Ovary (tissue), 9 donors: ENCODE data around the gene MUC12. TPM values are rescaled to one million over a fixed set of nuclear protein-coding genes. Genes with fewer than 3 reads are reported as not detected.

ENCODE experiments used
- DNase-seq, 5 donors: peaks; one replicate each; pipeline ENCODE4 v3.0.0-alpha.2; 2019 to 2020
- H3K27ac ChIP-seq, 2 donors: fragments of 200-600 bp; one replicate each; pipeline versions ENCODE4 v1.5.1 to v1.8.0; 2019 to 2022
- H3K27me3 ChIP-seq: fragments of 200-600 bp; one replicate; pipeline ENCODE4 v1.8.0; 2022
- H3K36me3 ChIP-seq: fragments of 200-600 bp; sonication (generic); one replicate; pipeline ENCODE4 v1.5.1; 2019
- H3K4me1 ChIP-seq: one replicate; pipeline ENCODE4 v1.8.1; 2013; ENCODE audit warnings: mild to moderate bottlenecking, moderate library complexity; ENCODE audit not compliant: insufficient read depth
- H3K4me3 ChIP-seq: fragments of 200-600 bp; sonication (generic); one replicate; pipeline ENCODE4 v1.5.1; 2017
- H3K9me3 ChIP-seq, 2 donors: fragments of 200-600 bp in 1 of 2; sonication (generic) in 1 of 2; one replicate each; pipeline versions ENCODE4 v1.5.1 to v1.8.1; 2013 to 2019; ENCODE audit warnings: mild to moderate bottlenecking in 1 of 2, moderate library complexity in 1 of 2
- EP300 ChIP-seq: sonication (generic); formaldehyde crosslinking; IDR thresholded peaks from one replicate; pipeline ENCODE4 v1.6.1; 2017; ENCODE audit warnings: antibody characterized with exemption
- POLR2A ChIP-seq: fragments of 450-650 bp; IDR thresholded peaks from one replicate; pipeline ENCODE4 v1.6.1; 2017; ENCODE audit warnings: antibody characterized with exemption, mild to moderate bottlenecking, moderate library complexity
- WGBS, 3 donors: extraction: QIAGEN DNeasy Blood & Tissue Kit in 1 of 3; methylation state at CpG; one replicate each; pipeline versions ENCODE4 v1.1.5 to v1.1.7; 2013 to 2017; 5-methylcytosine and 5-hydroxymethylcytosine counted together
- intact Hi-C, 4 donors: fragments of 100-400 bp; cut with DNase I; formaldehyde crosslinking; loops; one replicate each; pipeline versions ENCODE4 v1.11.0 to v1.15.1; 2022 to 2023
- polyA plus RNA-seq, 2 donors: library from polyadenylated mRNA; stranded (reverse); fragments of 200-250 nt in 1 of 2; fragments of 350-450 nt in 1 of 2; fragmentation: Illumina TruSeq in 1 of 2; extraction: RNeasy Lipid Tissue Mini Kit (QIAGEN cat#74804) in 1 of 2; gene quantifications; one replicate each; pipeline ENCODE4 v1.2.3, GENCODE V29; 2013 to 2014
- small RNA-seq: library from RNA; depleted of rRNA; stranded (forward); fragments of <200 nt; gene quantifications from one replicate; pipeline ENCODE3, GENCODE V24; 2016
- total RNA-seq, 7 donors: library from RNA; depleted of rRNA in 2 of 7; stranded (reverse); fragments of >200 nt in 2 of 7; fragmentation: NEBNext Ultra II Directional in 3 of 7; extraction: Animal tissue kit (Norgen Biotek cat#: 25700) in 3 of 7; gene quantifications; one replicate each; pipeline versions ENCODE4 v1.1.0 to v1.2.4, GENCODE V29; 2016 to 2023
- TF ChIP-seq, protein P1 (sequence below), 3 donors: fragments of 450-650 bp in 2 of 3; fragments of 200-600 bp in 1 of 3; IDR thresholded peaks; one replicate each; pipeline versions ENCODE4 v1.5.1 to v1.8.0; 2016 to 2022; ENCODE audit warnings: antibody characterized with exemption in 3 of 3, mild to moderate bottlenecking in 1 of 3
- donor health status: DM: no; HTN: no; CAD: no; lungs with moderate emphysema.
- donor health status: DM: no; HTN: no; CAD: no.
- donor health status: Bipolar disorder and iron deficiency.
- donor health status: DM: yes; HTN: yes; CAD: no.
- donor health status: DM: no; HTN: no; CAD: no.
- donor health status: DM: yes; HTN: yes; CAD: no.

MUC12 gene
- total and polyA plus RNA-seq, 9 donors = 0.22 to 2.2 (median 0.62) TPM; not detected in 2

DNA sequence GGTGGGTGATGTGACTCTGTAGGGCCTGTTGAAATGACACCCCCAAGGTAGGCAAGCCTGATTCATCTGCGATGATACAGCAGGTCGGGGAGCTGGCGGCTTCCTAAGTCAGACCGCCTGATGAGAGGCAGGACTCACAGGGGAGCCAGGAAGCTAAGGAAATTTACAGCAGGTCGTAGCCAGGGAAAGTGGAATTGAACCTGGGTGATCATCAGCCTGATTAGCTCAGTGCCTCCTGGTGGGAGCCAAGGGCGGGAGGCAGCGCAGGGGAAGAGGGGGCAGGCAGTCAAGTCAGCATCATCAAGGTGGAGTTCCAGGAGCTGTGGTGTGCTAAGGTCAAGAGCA is 97.4 kb downstream of the MUC12 start:
- no peaks in the 10 kb centered on the region for H3K36me3 ChIP-seq
- H3K27me3 ChIP-seq = no peaks in the 10 kb centered on the region
- peak in 1 of 5 donors; percentile 22 for DNase-seq
- TF ChIP-seq POLR2A (no peak), EP300 (no peak)
- TF ChIP-seq, protein P1, sequence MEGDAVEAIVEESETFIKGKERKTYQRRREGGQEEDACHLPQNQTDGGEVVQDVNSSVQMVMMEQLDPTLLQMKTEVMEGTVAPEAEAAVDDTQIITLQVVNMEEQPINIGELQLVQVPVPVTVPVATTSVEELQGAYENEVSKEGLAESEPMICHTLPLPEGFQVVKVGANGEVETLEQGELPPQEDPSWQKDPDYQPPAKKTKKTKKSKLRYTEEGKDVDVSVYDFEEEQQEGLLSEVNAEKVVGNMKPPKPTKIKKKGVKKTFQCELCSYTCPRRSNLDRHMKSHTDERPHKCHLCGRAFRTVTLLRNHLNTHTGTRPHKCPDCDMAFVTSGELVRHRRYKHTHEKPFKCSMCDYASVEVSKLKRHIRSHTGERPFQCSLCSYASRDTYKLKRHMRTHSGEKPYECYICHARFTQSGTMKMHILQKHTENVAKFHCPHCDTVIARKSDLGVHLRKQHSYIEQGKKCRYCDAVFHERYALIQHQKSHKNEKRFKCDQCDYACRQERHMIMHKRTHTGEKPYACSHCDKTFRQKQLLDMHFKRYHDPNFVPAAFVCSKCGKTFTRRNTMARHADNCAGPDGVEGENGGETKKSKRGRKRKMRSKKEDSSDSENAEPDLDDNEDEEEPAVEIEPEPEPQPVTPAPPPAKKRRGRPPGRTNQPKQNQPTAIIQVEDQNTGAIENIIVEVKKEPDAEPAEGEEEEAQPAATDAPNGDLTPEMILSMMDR (IDR thresholded peaks at IDR 0.05) = no peak
- H3K4me3 ChIP-seq = no peak overlapping the region
- H3K4me1 ChIP-seq = no peaks in the 10 kb centered on the region
- WGBS, 3 donors = 48 to 62% (median 57%) methylated on average over 7 of the region's 7 CpGs
- no peaks in the 10 kb centered on the region for H3K9me3 ChIP-seq
- no peak overlapping the region for H3K27ac ChIP-seq
- intact Hi-C loops = loop anchor here in 1 of 4 donors (10.0 kb wide), 1 partner anchor 272 kb away; no protein-coding TSS in a partner anchor

DNA sequence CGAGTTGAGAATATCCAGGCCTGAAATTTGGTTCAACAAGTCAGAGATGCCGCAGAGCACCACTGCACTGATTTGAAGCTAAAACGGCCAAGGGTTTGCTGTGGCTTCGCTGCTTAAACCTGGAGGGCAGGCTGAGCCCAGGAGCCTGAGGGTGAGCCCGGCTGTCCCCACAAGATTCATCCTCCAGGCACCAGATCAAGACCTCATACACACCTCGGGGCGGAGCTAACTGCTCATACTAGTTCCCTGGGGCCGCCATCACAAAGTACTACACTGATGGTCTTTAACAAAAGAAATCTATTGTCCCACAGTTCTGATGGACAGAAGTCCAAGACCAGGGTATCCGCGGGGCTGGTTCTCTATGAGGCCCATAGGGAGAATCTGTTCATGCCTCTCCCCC is 99.0 kb downstream of the MUC12 start:
- 82 to 91% (median 88%) methylated on average over 10 of the region's 10 CpGs for WGBS, 3 donors
- intact Hi-C loops = loop anchor here in 1 of 4 donors (10.0 kb wide), 1 partner anchor 274 kb away; no protein-coding TSS in a partner anchor
- peak in 1 of 5 donors; percentile 13 for DNase-seq

More for the DNA sequence above, 99.0 kb downstream of the MUC12 start:
- no peaks in the 10 kb centered on the region for H3K9me3 ChIP-seq
- no peaks in the 10 kb centered on the region for H3K4me1 ChIP-seq
- no peaks in the 10 kb centered on the region for H3K27me3 ChIP-seq
- H3K36me3 ChIP-seq = no peaks in the 10 kb centered on the region
- H3K27ac ChIP-seq = no peak overlapping the region
- TF ChIP-seq EP300 (no peak), POLR2A (no peak)
- TF ChIP-seq, protein P1 (IDR thresholded peaks at IDR 0.05) = no peak
- no peak overlapping the region for H3K4me3 ChIP-seq

Small RNA genes lying within 50 kb of the gene (small RNA-seq; reads per million reads assigned to genes)
- not detected for gene RPS29P15

Other genes starting within 250 kb of the MUC12 start
- gene EPO, start 249.1 kb upstream of the MUC12 start, total RNA-seq = under 1 TPM in 2 of 7 donors, not detected in 5; 0.20 to 0.25 TPM
- gene EPO, start 249.1 kb upstream of the MUC12 start, polyA plus RNA-seq = under 1 TPM in 1 of 2 donors, not detected in 1; 0.05 TPM
- gene ZAN, start 236.0 kb upstream of the MUC12 start, total RNA-seq = not detected
- not detected for gene ZAN, start 236.0 kb upstream of the MUC12 start, polyA plus RNA-seq
- gene EPHB4, start 142.0 kb upstream of the MUC12 start, total RNA-seq = 100 to 1,000 TPM in 3 of 7 donors, 10 to 100 TPM in 4; 31.0 to 119 (median 89.8) TPM
- 10 to 100 TPM; 24.4 to 38.2 TPM for gene EPHB4, start 142.0 kb upstream of the MUC12 start, polyA plus RNA-seq
- gene SLC12A9, start 116.9 kb upstream of the MUC12 start, total RNA-seq = 10 to 100 TPM; 10.1 to 31.8 (median 26.9) TPM
- 10 to 100 TPM in 1 of 2 donors, 1 to 10 TPM in 1; 4.7 to 20.9 TPM for gene SLC12A9, start 116.9 kb upstream of the MUC12 start, polyA plus RNA-seq
- 10 to 100 TPM; 42.9 to 98.8 (median 82.0) TPM for gene TRIP6, start 102.2 kb upstream of the MUC12 start, total RNA-seq
- 10 to 100 TPM; 17.3 to 72.5 TPM for gene TRIP6, start 102.2 kb upstream of the MUC12 start, polyA plus RNA-seq
- gene SRRT, start 94.5 kb upstream of the MUC12 start, total RNA-seq = 100 to 1,000 TPM in 5 of 7 donors, 10 to 100 TPM in 2; 74.2 to 191 (median 149) TPM
- 100 to 1,000 TPM in 1 of 2 donors, 10 to 100 TPM in 1; 45.8 to 111 TPM for gene SRRT, start 94.5 kb upstream of the MUC12 start, polyA plus RNA-seq
- gene UFSP1, start 79.8 kb upstream of the MUC12 start, total RNA-seq = 1 to 10 TPM; 2.9 to 7.9 (median 4.7) TPM
- 1 to 10 TPM in 1 of 2 donors, under 1 TPM in 1; 0.38 to 1.8 TPM for gene UFSP1, start 79.8 kb upstream of the MUC12 start, polyA plus RNA-seq
- gene ACHE, start 73.7 kb upstream of the MUC12 start, total RNA-seq = 10 to 100 TPM in 2 of 7 donors, 1 to 10 TPM in 4, under 1 TPM in 1; 0.48 to 15.3 (median 4.9) TPM
- gene ACHE, start 73.7 kb upstream of the MUC12 start, polyA plus RNA-seq = 1 to 10 TPM in 1 of 2 donors, under 1 TPM in 1; 0.37 to 1.8 TPM
- under 1 TPM in 2 of 7 donors, not detected in 5; 0.36 to 0.72 TPM for gene MUC3A, start 20.0 kb upstream of the MUC12 start, total RNA-seq
- gene MUC3A, start 20.0 kb upstream of the MUC12 start, polyA plus RNA-seq = under 1 TPM; 0.16 to 0.50 TPM
- 1 to 10 TPM in 1 of 7 donors, not detected in 6; 3.3 TPM for gene MUC17, start 50.5 kb downstream of the MUC12 start, total RNA-seq
- not detected for gene MUC17, start 50.5 kb downstream of the MUC12 start, polyA plus RNA-seq
- gene TRIM56, start 115.9 kb downstream of the MUC12 start, total RNA-seq = 10 to 100 TPM; 18.2 to 77.4 (median 48.5) TPM
- 10 to 100 TPM; 19.4 to 27.5 TPM for gene TRIM56, start 115.9 kb downstream of the MUC12 start, polyA plus RNA-seq
- gene SERPINE1, start 157.5 kb downstream of the MUC12 start, total RNA-seq = 10 to 100 TPM in 6 of 7 donors, 1 to 10 TPM in 1; 4.0 to 81.6 (median 20.9) TPM
- gene SERPINE1, start 157.5 kb downstream of the MUC12 start, polyA plus RNA-seq = 10 to 100 TPM; 13.1 to 19.9 TPM
- gene AP1S1, start 184.9 kb downstream of the MUC12 start, total RNA-seq = 10 to 100 TPM; 17.4 to 32.0 (median 25.5) TPM
- 10 to 100 TPM; 35.2 to 54.9 TPM for gene AP1S1, start 184.9 kb downstream of the MUC12 start, polyA plus RNA-seq
- gene VGF, start 196.0 kb downstream of the MUC12 start, total RNA-seq = under 1 TPM in 1 of 7 donors, not detected in 6; 0.20 TPM
- gene VGF, start 196.0 kb downstream of the MUC12 start, polyA plus RNA-seq = under 1 TPM in 1 of 2 donors, not detected in 1; 0.04 TPM
- not detected for gene NAT16, start 210.7 kb downstream of the MUC12 start, total RNA-seq
- not detected for gene NAT16, start 210.7 kb downstream of the MUC12 start, polyA plus RNA-seq
- under 1 TPM in 1 of 7 donors, not detected in 6; 0.24 TPM for gene MOGAT3, start 231.5 kb downstream of the MUC12 start, total RNA-seq
- not detected for gene MOGAT3, start 231.5 kb downstream of the MUC12 start, polyA plus RNA-seq
- gene PLOD3, start 248.0 kb downstream of the MUC12 start, total RNA-seq = 10 to 100 TPM; 14.2 to 51.9 (median 38.5) TPM
- gene PLOD3, start 248.0 kb downstream of the MUC12 start, polyA plus RNA-seq = 10 to 100 TPM; 27.0 to 41.5 TPM
- 10 to 100 TPM; 36.2 to 84.4 (median 43.5) TPM for gene ZNHIT1, start 248.6 kb downstream of the MUC12 start, total RNA-seq
- gene ZNHIT1, start 248.6 kb downstream of the MUC12 start, polyA plus RNA-seq = 10 to 100 TPM; 27.6 to 59.7 TPM